Measurements from ENCODE around the gene MMP25.

GRCh38 chr16:3050487-3050886 is 4.1 kb downstream of the MMP25 start:
- TF ChIP-seq EZH2 (IDR thresholded peaks at IDR 0.05; ENCODE audit: low read length, unreplicated experiment) (no peak), CTCF (conservative IDR thresholded peaks at IDR 0.05; ENCODE audit: low read depth, low read length) (no peak), EZH2phosphoT487 (IDR thresholded peaks at IDR 0.05; ENCODE audit: borderline replicate concordance, low read length) (no peak)

All from PC-3 (cell line).